ENCODE measurements around the gene RPL15.
"Not testable (repeated sequence)": the region's sequence is repeated elsewhere in the genome, so short reads cannot be mapped to it uniquely, and the experiment has no call there.

Gene RPL15

GRCh38 chr3:23900744-23901143 is 16.2 kb upstream of the RPL15 start:
- Histone ChIP-seq H3K4me1 (no peaks in the 10 kb centered on the region), H3K4me2 (no peak overlapping the region), H3K36me3 (peaks cover 62 to 88% (median 78%) of the 10 kb centered on the region in 11 experiments), H3K4me3 (no peak overlapping the region), H3K27ac (no peak overlapping the region), H3K27me3 (no peaks in the 10 kb centered on the region), H4K20me1 (peaks cover 0 to 9% (median 0%) of the 10 kb centered on the region in 11 experiments; a peak in 1 of 22 replicates), H3K9ac (no peak overlapping the region), H3K9me3 (replicated peaks in 1 of 11) (peaks cover 0 to 18% (median 9%) of the 10 kb centered on the region in 11 experiments; a peak in 14 of 22 replicates)
- peak in 8 of 11 experiments; percentile 32 to 81 (median 62); a peak in 10 of 22 replicates for TF ChIP-seq Cebpa-rat (IDR thresholded peaks at IDR 0.05)

DNA sequence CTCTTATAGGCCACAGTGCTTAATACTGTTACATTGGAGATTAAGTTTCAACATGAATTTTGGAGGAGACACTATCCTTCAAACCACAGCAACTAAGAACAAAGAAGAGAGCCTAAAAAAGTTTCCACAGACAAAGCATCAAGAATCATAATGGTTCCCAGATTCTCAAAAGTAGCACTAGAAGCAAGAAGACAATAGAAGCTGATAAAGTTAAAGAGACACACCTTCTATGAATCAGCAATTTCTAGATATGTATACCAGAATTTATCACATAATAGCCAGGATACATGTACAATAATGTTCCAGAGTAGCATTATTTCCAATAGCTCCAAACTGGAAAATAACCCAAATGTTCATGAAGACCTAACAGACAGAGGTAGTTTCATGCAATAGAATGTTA is 12.4 kb upstream of the RPL15 start:
- Histone ChIP-seq H3K27me3 (no peaks in the 10 kb centered on the region), H4K20me1 (no peaks in the 10 kb centered on the region), H3K36me3 (peaks cover 50 to 91% (median 62%) of the 10 kb centered on the region in 11 experiments), H3K4me1 (no peaks in the 10 kb centered on the region), H3K4me2 (no peak overlapping the region), H3K4me3 (no peak overlapping the region), H3K9ac (no peak overlapping the region), H3K9me3 (replicated peaks in 1 of 11) (peaks cover 0 to 6% (median 0%) of the 10 kb centered on the region in 11 experiments; a peak in 2 of 22 replicates), H3K27ac (no peak overlapping the region)
- no peak for TF ChIP-seq Cebpa-rat (IDR thresholded peaks at IDR 0.05)

DNA sequence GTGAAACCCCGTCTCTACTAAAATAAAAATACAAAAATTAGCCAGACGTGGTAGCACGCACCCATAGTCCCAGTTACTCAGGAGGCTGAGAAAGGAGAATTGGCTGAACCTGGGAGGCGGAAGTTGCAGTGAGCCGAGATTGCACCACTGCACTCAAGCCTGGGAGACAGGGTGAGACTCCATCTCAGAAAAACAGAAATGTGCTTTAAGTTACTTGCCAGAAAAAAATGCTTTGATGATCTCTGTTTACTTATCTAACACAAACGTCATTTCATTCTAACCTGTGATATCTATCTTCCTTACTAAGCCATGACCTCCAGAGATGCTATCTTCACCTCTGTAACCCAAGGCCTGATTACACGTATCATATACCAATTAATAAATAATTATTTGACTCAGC is 7.6 kb upstream of the RPL15 start:
- H4K20me1 ChIP-seq, result 0 out of 22 replicates have a peak, but pooled peaks cover 0 to 5% (median 0%) of the 10 kb centered on the region in 11 experiments
- H3K4me1 ChIP-seq, result peaks cover 0 to 9% (median 7%) of the 10 kb centered on the region in 10 experiments; a peak in 10 of 20 replicates
- 0 out of 22 replicates have a peak, but pooled peaks cover 0 to 6% (median 0%) of the 10 kb centered on the region in 11 experiments for H3K9me3 ChIP-seq (replicated peaks in 1 of 11)
- no peak overlapping the region for H3K4me2 ChIP-seq
- H3K36me3 ChIP-seq, result peaks cover 25 to 66% (median 37%) of the 10 kb centered on the region in 11 experiments
- H3K27me3 ChIP-seq, result no peaks in the 10 kb centered on the region
- TF ChIP-seq Cebpa-rat (IDR thresholded peaks at IDR 0.05), result no peak
- H3K4me3 ChIP-seq, result no peak overlapping the region
- H3K9ac ChIP-seq, result no peak overlapping the region
- H3K27ac ChIP-seq, result no peak overlapping the region

DNA sequence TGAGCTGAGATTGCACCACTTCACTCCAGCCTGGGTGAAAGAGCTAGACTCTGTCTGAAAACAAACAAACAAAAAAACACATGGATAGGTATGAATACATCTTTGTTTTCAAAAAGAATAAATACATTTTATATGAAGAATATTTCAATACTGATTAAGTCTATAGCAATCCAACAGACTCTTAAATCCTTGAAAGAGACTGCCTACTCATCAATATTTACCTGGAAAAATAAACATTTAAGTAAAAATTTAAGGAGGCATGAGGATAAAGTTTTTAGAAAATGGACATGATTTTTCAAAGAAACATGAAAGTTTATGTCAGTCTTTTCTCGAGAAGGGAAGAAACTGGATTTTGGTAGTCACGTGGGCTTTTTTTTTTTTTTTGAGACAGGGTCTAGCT is 5.5 kb upstream of the RPL15 start:
- no peak overlapping the region for H3K9ac ChIP-seq
- 0 out of 22 replicates have a peak, but pooled peaks cover 0 to 6% (median 0%) of the 10 kb centered on the region in 11 experiments for H3K9me3 ChIP-seq (replicated peaks in 1 of 11)
- peaks cover 0 to 20% (median 17%) of the 10 kb centered on the region in 11 experiments; a peak in 17 of 22 replicates for H3K27me3 ChIP-seq
- TF ChIP-seq Cebpa-rat (IDR thresholded peaks at IDR 0.05), result no peak
- peaks cover 11 to 29% (median 27%) of the 10 kb centered on the region in 10 experiments; a peak in 19 of 20 replicates for H3K4me1 ChIP-seq
- no peak overlapping the region for H3K4me2 ChIP-seq
- H3K36me3 ChIP-seq, result peaks cover 21 to 47% (median 31%) of the 10 kb centered on the region in 11 experiments
- H4K20me1 ChIP-seq, result peaks cover 0 to 15% (median 9%) of the 10 kb centered on the region in 11 experiments; a peak in 6 of 22 replicates
- H3K27ac ChIP-seq, result no peak overlapping the region
- H3K4me3 ChIP-seq, result no peak overlapping the region

DNA sequence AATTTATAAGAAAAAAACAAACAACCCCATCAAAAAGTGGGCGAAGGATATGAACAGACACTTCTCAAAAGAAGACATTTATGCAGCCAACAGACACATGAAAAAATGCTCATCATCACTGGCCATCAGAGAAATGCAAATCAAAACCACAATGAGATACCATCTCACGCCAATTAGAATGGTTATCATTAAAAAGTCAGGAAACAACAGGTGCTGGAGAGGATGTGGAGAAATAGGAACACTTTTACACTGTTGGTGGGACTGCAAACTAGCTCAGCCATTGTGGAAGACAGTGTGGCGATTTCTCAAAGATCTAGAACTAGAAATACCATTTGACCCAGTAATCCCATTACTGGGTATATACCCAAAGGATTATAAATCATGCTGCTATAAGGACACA is 4.6 kb upstream of the RPL15 start:
- Histone ChIP-seq H3K27me3 (peaks cover 0 to 23% (median 20%) of the 10 kb centered on the region in 11 experiments; a peak in 17 of 22 replicates), H4K20me1 (peaks cover 0 to 15% (median 10%) of the 10 kb centered on the region in 11 experiments; a peak in 7 of 22 replicates), H3K4me1 (peaks cover 11 to 29% (median 27%) of the 10 kb centered on the region in 10 experiments; a peak in 19 of 20 replicates), H3K36me3 (peaks cover 21 to 40% (median 29%) of the 10 kb centered on the region in 11 experiments)
- not testable (repeated sequence) for H3K9me3 ChIP-seq (replicated peaks in 1 of 11); H3K4me2 ChIP-seq; H3K4me3 ChIP-seq; H3K9ac ChIP-seq; H3K27ac ChIP-seq

DNA sequence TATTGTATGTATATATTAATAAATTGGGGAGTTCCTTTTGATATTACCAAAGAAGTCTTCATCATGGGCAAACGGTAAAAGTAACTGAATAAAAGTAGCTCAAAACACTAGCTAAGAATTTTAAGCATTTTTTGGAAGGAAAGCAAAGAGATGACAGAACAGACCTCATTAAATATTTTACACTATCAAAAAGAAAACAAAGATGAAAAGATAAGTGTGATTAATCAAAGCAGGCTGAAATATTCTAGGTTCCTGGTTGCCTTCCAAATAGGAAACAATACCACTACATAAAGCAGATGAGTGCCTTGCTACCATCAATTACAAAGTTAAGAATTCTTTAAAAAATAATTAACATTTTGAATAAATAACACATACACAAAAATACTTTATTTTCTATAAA is 3.8 kb upstream of the RPL15 start:
- no peak overlapping the region for H3K4me3 ChIP-seq
- peaks cover 0 to 23% (median 20%) of the 10 kb centered on the region in 11 experiments; a peak in 17 of 22 replicates for H3K27me3 ChIP-seq
- TF ChIP-seq Cebpa-rat (IDR thresholded peaks at IDR 0.05), result no peak
- H4K20me1 ChIP-seq, result peaks cover 5 to 24% (median 16%) of the 10 kb centered on the region in 11 experiments; a peak in 21 of 22 replicates
- no peak overlapping the region for H3K4me2 ChIP-seq
- no peak overlapping the region for H3K27ac ChIP-seq
- H3K36me3 ChIP-seq, result peaks cover 27 to 43% (median 33%) of the 10 kb centered on the region in 11 experiments
- H3K9ac ChIP-seq, result no peak overlapping the region
- H3K4me1 ChIP-seq, result peaks cover 11 to 29% (median 27%) of the 10 kb centered on the region in 10 experiments; a peak in 19 of 20 replicates
- H3K9me3 ChIP-seq (replicated peaks in 1 of 11), result 0 out of 22 replicates have a peak, but pooled peaks cover 0 to 6% (median 0%) of the 10 kb centered on the region in 11 experiments

DNA sequence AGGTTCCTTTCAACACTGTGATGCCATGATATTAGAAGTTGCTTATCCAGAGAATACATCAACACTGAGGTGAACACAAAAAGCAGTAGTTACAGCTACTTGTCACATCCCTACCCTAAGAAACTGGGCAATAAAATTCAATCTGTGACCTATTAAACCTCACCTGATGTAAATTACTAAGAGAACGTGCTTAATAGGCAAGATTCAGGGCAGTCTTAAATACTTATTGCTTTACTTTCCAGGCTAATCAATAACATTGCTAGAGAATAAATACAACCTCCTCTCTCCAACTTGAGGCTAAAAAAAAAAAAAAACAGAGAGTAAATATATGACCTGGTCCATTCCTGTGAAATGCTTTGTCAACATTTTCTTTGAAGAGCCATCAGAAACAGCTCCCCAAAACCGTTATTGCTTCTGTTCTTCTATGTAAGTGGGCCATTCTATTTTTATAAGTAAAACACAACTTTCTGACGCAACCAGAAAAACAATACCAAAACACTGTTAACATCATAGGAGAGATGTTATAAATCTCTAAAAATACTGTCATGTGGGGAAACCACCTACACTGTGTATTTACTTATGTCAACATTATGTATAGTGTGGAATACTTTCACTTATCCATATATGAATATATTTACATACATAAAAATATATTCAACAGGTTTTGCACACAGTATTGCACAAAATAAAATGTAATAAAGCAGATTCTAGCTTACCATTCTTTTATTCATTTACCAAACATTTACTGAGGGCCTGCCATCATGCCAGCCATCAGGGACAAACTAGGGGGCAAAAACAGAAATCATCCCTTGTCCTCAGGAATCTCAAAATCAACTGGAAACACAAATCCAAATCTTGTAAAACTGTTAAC is 2.8 kb upstream of the RPL15 start:
- no peak for TF ChIP-seq Cebpa-rat (IDR thresholded peaks at IDR 0.05)
- Histone ChIP-seq H4K20me1 (peaks cover 15 to 33% (median 26%) of the 10 kb centered on the region in 11 experiments; a peak in 21 of 22 replicates), H3K9me3 (replicated peaks in 1 of 11) (0 out of 22 replicates have a peak, but pooled peaks cover 0 to 6% (median 0%) of the 10 kb centered on the region in 11 experiments), H3K4me1 (peaks cover 17 to 38% (median 34%) of the 10 kb centered on the region in 10 experiments), H3K27me3 (peaks cover 0 to 23% (median 20%) of the 10 kb centered on the region in 11 experiments; a peak in 17 of 22 replicates), H3K36me3 (peaks cover 34 to 43% (median 36%) of the 10 kb centered on the region in 11 experiments), H3K4me3 (no peak overlapping the region), H3K27ac (no peak overlapping the region), H3K4me2 (peak overlapping the region; percentile 5 to 98 (median 89); a peak in 14 of 22 replicates), H3K9ac (no peak overlapping the region)

DNA sequence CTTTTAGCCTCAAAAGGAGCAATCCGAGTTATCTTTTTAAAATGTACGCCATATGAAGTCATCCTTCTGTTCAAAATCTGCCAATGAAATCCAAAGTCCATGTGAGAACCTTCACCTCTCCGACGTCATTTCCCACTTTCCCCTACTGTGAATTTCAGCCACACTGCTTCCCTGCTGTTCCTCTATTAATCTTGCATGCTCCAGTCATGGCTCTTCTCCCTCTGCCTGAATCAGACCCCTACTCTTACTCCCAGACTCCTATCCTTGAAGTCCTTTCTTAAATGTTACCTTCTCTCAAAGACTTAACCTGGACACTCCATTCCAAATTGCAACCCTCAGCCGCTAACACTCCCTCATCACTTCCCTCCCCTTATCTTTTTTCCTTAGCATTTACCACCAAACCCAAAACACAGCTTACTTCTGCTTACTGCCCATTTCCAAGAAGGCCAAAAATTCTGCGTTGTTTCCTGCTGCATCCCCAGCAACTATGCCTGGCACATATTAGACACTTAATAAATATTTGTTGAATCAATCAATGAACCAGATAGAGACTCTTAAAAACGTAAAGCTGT is 1.3 kb upstream of the RPL15 start:
- Histone ChIP-seq H3K27ac (peak overlapping the region in 3 of 11 experiments; percentile 96 to 100 (median 98); a peak in 3 of 22 replicates), H3K4me2 (peak overlapping the region; percentile 82 to 98 (median 93))

More for the DNA sequence above, 1.3 kb upstream of the RPL15 start:
- H3K36me3 ChIP-seq, result peaks cover 34 to 43% (median 36%) of the 10 kb centered on the region in 11 experiments
- H3K27me3 ChIP-seq, result peaks cover 0 to 23% (median 20%) of the 10 kb centered on the region in 11 experiments; a peak in 17 of 22 replicates
- peaks cover 28 to 51% (median 48%) of the 10 kb centered on the region in 10 experiments for H3K4me1 ChIP-seq
- peaks cover 28 to 48% (median 41%) of the 10 kb centered on the region in 11 experiments for H4K20me1 ChIP-seq
- 0 out of 22 replicates have a peak, but pooled peaks cover 0 to 6% (median 0%) of the 10 kb centered on the region in 11 experiments for H3K9me3 ChIP-seq (replicated peaks in 1 of 11)
- TF ChIP-seq Cebpa-rat (IDR thresholded peaks at IDR 0.05), result no peak
- H3K4me3 ChIP-seq, result peak overlapping the region; percentile 76 to 95 (median 84)
- H3K9ac ChIP-seq, result peak overlapping the region in 10 of 11 experiments; percentile 90 to 99 (median 98); a peak in 20 of 22 replicates
